ENCODE data around the gene GYG1. TPM values are rescaled to one million over a fixed set of nuclear protein-coding genes. Genes with fewer than 3 reads are reported as not detected.
A peak's percentile ranks its signal among the peaks of the same experiment; 100 is the strongest.

Gene GYG1
- total RNA-seq, 4 donors from 2014 or later, result 19.8 to 89.8 (median 35.3) TPM

GRCh38 chr3:149020839-149021252 is 29.5 kb downstream of the GYG1 start:
- no peak for TF ChIP-seq CTCF (IDR thresholded peaks at IDR 0.05)
- no peak for TF ChIP-seq POLR2A (IDR thresholded peaks at IDR 0.05)
- TF ChIP-seq POLR2AphosphoS5 (IDR thresholded peaks at IDR 0.05), result no peak
- TF ChIP-seq EP300 (IDR thresholded peaks at IDR 0.05; ENCODE audit: low read depth), result no peak
- Histone ChIP-seq H3K4me1 (peaks cover 0 to 21% (median 3%) of the 10 kb centered on the region in 4 donors), H3K27ac (peak overlapping the region in 1 of 4 donors; percentile 32), H3K4me3 (no peak overlapping the region), H3K27me3 (no peaks in the 10 kb centered on the region), H3K36me3 (peaks cover 0 to 28% (median 10%) of the 10 kb centered on the region in 4 donors), H3K9me3 (no peaks in the 10 kb centered on the region)
- intact Hi-C loops (cut with DNase I; ENCODE audit: low total_unique reads), result no loop called here
- in situ Hi-C loops (cut with MboI; ENCODE audit: low pct_ligation_motif_present in 1 of 4, low pct_unique_long_range_greater_than_20kb in 1 of 4, low sequenced_read_pairs in 3 of 4), result no loop called here
- WGBS, 2 donors (ENCODE audit: low coverage in 1 of 2), result 42 to 80% methylated on average over 3 to 4 of the region's 4 CpGs
- no peak for DNase-seq

- Histone ChIP-seq H3K27me3 (no peaks in the 10 kb centered on the region), H3K4me1 (peaks cover 0 to 14% (median 2%) of the 10 kb centered on the region in 4 donors), H3K4me3 (no peak overlapping the region), H3K27ac (no peak overlapping the region), H3K36me3 (peaks cover 0 to 37% (median 11%) of the 10 kb centered on the region in 4 donors), H3K9me3 (no peaks in the 10 kb centered on the region)
- TF ChIP-seq POLR2A (IDR thresholded peaks at IDR 0.05) (no peak), CTCF (IDR thresholded peaks at IDR 0.05) (no peak), EP300 (IDR thresholded peaks at IDR 0.05; ENCODE audit: low read depth) (no peak), POLR2AphosphoS5 (IDR thresholded peaks at IDR 0.05) (no peak)
- no peak for DNase-seq
- WGBS, 2 donors (ENCODE audit: low coverage in 1 of 2), result 25 to 50% methylated on average over 1 of the region's 1 CpG
- in situ Hi-C loops (cut with MboI; ENCODE audit: low pct_ligation_motif_present in 1 of 4, low pct_unique_long_range_greater_than_20kb in 1 of 4, low sequenced_read_pairs in 3 of 4) (no loop called here), intact Hi-C loops (cut with DNase I; ENCODE audit: low total_unique reads) (no loop called here)
Measured at GRCh38 chr3:149021830-149022229, 30.5 kb downstream of the GYG1 start.

- 90 to 94% methylated on average over 3 of the region's 3 CpGs for WGBS, 2 donors (ENCODE audit: low coverage in 1 of 2)
- no peak for TF ChIP-seq POLR2AphosphoS5 (IDR thresholded peaks at IDR 0.05)
- no peak for TF ChIP-seq EP300 (IDR thresholded peaks at IDR 0.05; ENCODE audit: low read depth)
- TF ChIP-seq POLR2A (IDR thresholded peaks at IDR 0.05), result no peak
- no peak for TF ChIP-seq CTCF (IDR thresholded peaks at IDR 0.05)
- Histone ChIP-seq H3K4me1 (peaks cover 0 to 14% (median 1%) of the 10 kb centered on the region in 4 donors), H3K27ac (no peak overlapping the region), H3K9me3 (no peaks in the 10 kb centered on the region), H3K36me3 (peaks cover 0 to 47% (median 14%) of the 10 kb centered on the region in 4 donors), H3K27me3 (no peaks in the 10 kb centered on the region), H3K4me3 (no peak overlapping the region)
- in situ Hi-C loops (cut with MboI; ENCODE audit: low pct_ligation_motif_present in 1 of 4, low pct_unique_long_range_greater_than_20kb in 1 of 4, low sequenced_read_pairs in 3 of 4) (no loop called here), intact Hi-C loops (cut with DNase I; ENCODE audit: low total_unique reads) (no loop called here)
- DNase-seq, result no peak
Measured at GRCh38 chr3:149023951-149024350, 32.6 kb downstream of the GYG1 start.

- Histone ChIP-seq H3K4me1 (peaks cover 0 to 10% (median 0%) of the 10 kb centered on the region in 4 donors), H3K27me3 (no peaks in the 10 kb centered on the region), H3K4me3 (no peak overlapping the region), H3K9me3 (no peaks in the 10 kb centered on the region), H3K27ac (no peak overlapping the region), H3K36me3 (peaks cover 0 to 45% (median 16%) of the 10 kb centered on the region in 4 donors)
- DNase-seq, result no peak
- WGBS, 2 donors (ENCODE audit: low coverage in 1 of 2), result 81% methylated on average over 4 of the region's 4 CpGs; no CpG with 5 or more reads in 1 of the 2 donors
- in situ Hi-C loops (cut with MboI; ENCODE audit: low pct_ligation_motif_present in 1 of 4, low pct_unique_long_range_greater_than_20kb in 1 of 4, low sequenced_read_pairs in 3 of 4) (no loop called here), intact Hi-C loops (cut with DNase I; ENCODE audit: low total_unique reads) (no loop called here)
- no peak for TF ChIP-seq CTCF (IDR thresholded peaks at IDR 0.05)
- TF ChIP-seq POLR2A (IDR thresholded peaks at IDR 0.05), result no peak
- TF ChIP-seq EP300 (IDR thresholded peaks at IDR 0.05; ENCODE audit: low read depth), result no peak
- TF ChIP-seq POLR2AphosphoS5 (IDR thresholded peaks at IDR 0.05), result no peak
Measured at GRCh38 chr3:149026718-149027117, 35.4 kb downstream of the GYG1 start.
